Muscle layer of duodenum (tissue), 2 donors: Measurements from ENCODE around the gene GUCA2B.

Experiments used
- H3K27ac ChIP-seq: one replicate; pipeline ENCODE4 v1.7.0; 2013; ENCODE audit warnings: mild to moderate bottlenecking, low read length
- H3K27me3 ChIP-seq: one replicate; pipeline ENCODE4 v1.7.0; 2013; ENCODE audit warnings: low read depth, mild to moderate bottlenecking, control low read depth, low read length
- H3K36me3 ChIP-seq, 2 donors: one replicate each; pipeline ENCODE4 v1.7.0; 2013; ENCODE audit warnings: low read length in 2 of 2, control low read depth in 1 of 2, mild to moderate bottlenecking in 1 of 2; ENCODE audit not compliant: insufficient read depth in 2 of 2, control insufficient read depth in 1 of 2
- H3K4me1 ChIP-seq, 2 donors: one replicate each; pipeline ENCODE4 v1.7.0; 2013; ENCODE audit warnings: low read length in 2 of 2, mild to moderate bottlenecking in 2 of 2, control low read depth in 1 of 2, moderate library complexity in 1 of 2; ENCODE audit not compliant: insufficient read depth in 2 of 2, control insufficient read depth in 1 of 2
- H3K4me3 ChIP-seq, 2 donors: one replicate each; pipeline ENCODE4 v1.7.0; 2013; ENCODE audit warnings: low read length in 2 of 2, low read depth in 1 of 2, mild to moderate bottlenecking in 1 of 2
- H3K9me3 ChIP-seq, 2 donors: one replicate each; pipeline ENCODE4 v1.7.0; 2013; ENCODE audit warnings: low read length in 2 of 2, control low read depth in 1 of 2, mild to moderate bottlenecking in 1 of 2; ENCODE audit not compliant: control insufficient read depth in 1 of 2
- donor health status: healthy.

GUCA2B gene

DNA sequence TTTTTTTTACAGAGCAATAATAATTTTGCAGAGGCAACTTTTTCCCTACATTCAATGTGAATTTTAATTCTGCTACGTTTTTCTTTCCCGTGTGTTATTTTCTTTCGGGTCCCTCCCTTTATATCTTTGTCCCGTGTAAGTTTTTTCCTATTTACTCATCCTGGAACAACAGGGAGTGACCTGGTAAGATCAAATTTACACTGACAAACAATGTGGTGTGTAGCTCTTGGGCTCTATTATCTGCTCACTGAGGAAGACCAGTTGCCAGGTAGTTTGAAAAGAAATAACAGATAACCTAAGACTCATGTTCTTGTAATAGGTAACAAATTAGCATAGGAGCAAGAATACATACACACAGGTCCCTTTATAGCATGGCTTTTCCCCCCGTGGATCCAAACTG is 45.0 kb downstream of the GUCA2B start:
- Histone ChIP-seq H3K27me3 (no peaks in the 10 kb centered on the region), H3K27ac (no peak overlapping the region), H3K4me3 (no peak overlapping the region), H3K4me1 (no peaks in the 10 kb centered on the region), H3K9me3 (peaks cover 0 to 5% of the 10 kb centered on the region in 2 donors), H3K36me3 (peaks cover 16 to 35% of the 10 kb centered on the region in 2 donors)

DNA sequence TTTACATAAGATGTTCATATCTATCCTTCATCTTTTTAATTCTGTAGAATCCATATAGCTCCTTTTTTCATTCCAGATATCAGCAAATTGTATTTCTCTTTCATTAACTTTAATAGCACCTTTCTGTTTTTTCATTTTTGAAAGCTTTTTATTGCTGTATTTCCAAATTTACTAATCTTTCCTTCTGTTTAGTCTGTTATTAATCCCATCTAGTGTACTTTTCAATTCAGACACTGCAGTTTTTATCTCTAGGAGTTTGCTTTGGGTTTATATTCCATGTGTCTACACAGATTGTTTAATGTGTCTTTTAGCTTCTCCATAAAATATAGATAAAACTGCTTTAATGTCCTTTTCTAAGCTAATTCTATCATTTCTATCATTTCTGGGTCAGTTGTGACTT is 48.8 kb downstream of the GUCA2B start:
- no peaks in the 10 kb centered on the region for H3K4me1 ChIP-seq
- no peaks in the 10 kb centered on the region for H3K27me3 ChIP-seq
- peaks cover 0 to 5% of the 10 kb centered on the region in 2 donors for H3K9me3 ChIP-seq
- H3K4me3 ChIP-seq: no peak overlapping the region
- H3K27ac ChIP-seq: no peak overlapping the region
- peaks cover 0 to 18% of the 10 kb centered on the region in 2 donors for H3K36me3 ChIP-seq
